GM18507 (cell line): Measurements from ENCODE around the gene GRM3.

Source experiments
- DNase-seq: peaks from one replicate; pipeline ENCODE4 v3.0.0; 2011; ENCODE audit warnings: low read depth; ENCODE audit not compliant: insufficient read length; ENCODE audit errors: extremely low spot score
- FAIRE-seq: peaks from 2 replicates; lab custom pipeline; 2011; peaks lifted over from hg19 to GRCh38; lab: Jason Lieb, UNC

The GRM3 gene

DNA sequence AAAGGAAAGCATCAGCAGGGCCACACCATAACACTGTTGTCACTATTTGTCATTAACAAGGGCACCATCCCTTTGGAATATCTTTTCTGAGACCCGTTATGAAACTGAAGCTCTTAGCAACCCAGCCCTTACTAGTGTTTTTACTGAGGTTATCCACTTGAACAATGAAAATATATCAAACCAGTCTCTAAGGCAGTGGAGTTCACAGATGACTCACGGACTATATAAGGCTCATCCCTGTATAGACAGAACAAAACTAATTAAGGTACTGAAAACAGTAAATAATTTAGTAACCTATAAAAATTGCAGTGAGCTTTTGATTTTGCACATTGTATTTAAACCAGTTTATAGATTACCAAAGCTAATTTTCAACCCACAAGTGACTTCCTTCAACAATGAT is 219.7 kb downstream of the GRM3 start:
- DNase-seq = no peak
- FAIRE-seq = no peak

DNA sequence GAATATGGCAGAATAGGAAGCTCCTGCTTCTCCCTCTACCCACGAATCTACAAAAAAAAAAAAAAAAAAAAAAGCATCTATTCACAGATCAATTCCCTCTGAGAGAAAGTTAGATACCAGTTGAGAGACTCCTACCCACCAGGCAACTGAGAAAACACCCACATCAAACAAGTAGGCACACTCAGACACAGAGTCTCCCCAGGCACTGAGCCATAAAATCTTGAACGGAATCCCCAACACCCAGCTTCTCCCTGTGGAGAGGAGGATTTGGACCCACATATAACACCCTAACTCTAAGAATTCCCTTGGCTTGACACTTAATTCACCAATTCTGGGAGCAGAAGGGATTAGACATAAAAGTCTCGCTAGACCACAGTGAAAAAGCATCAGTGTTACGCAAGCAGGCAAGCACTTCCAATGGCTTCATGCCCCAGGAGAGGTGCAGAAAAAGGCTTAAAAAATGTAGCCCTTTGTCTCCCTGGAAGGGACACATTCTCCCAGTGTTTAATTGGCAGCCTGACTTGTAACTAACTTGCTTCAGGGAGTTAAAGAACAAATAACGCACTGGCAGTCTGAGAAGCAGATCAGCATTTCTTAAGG is 223.6 kb downstream of the GRM3 start:
- DNase-seq (no peak), FAIRE-seq (no peak)

DNA sequence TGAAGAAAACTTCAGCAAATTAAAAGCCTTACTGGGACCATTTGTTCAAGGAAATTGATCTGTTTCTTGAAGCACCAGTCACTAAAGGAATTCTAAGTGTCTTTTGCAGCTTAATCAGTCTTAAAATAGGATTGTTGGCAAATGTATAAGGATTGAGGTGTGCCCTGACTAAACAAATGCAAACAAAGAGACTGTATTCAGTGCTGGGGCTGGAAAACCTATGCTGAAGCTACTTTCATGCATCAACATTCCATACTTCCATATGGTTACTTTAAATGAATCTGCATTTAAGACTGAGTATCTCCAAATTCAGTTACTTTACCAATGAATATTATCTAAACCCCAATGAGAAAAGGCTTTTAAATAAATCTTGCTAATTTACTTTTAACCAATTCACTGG is 232.4 kb downstream of the GRM3 start:
- FAIRE-seq (no peak), DNase-seq (no peak)

DNA sequence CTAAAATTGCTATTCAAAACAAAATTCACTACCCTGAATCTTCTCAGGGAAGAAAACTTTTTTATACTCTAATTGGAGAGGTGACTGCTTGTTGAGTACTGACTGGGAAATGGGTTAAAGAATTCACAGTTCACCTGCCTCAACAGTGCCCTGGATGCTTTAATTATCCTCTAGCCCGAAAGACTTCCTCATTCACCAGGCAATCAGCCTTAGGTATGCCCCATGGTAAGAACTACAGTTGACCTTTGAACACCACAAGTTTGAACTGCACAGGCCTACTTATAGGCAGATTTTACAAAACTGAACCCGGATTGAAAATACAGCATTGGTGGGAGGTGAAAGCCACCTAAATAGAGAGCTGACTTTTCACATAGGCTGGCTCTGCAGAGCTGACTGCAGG is 240.4 kb downstream of the GRM3 start:
- FAIRE-seq = no peak
- no peak for DNase-seq

DNA sequence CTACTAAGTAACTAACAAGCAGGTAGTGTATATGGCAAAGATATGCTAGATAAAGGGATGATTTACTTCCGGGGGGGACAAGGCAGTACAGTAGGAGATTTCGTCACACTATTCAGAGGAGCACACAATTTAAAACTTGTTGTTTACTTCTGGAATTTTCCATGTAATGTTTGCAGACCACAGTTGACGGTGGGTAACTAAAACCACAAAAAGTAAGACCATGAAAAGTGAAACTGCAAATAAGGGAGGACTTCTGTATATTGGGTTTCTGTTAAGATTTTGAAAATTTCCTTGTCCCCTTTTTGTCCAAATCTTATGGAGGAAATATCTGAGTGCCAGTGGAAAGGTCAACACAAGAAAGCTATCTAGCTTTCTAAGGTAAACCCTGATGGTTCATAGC is 245.8 kb downstream of the GRM3 start:
- FAIRE-seq = no peak
- DNase-seq = no peak

DNA sequence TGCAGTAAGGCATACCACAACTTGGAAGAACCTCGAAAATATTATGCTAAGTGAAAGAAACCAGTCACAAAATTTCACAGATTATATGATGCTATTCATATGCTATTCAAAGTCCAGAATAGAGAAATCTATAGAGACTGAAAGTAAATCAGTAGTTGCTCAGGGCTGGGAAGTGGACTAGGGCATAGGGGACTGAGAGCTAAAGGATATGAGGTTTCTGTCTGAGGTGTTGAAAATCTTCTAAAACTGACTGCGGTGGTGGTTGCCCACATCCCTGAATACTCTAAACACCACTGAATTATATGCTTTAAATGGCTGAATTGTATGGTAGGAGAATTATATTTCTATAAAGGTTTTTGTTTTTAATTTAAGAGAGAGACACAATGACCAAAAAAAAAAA is 254.5 kb downstream of the GRM3 start:
- FAIRE-seq (no peak), DNase-seq (no peak)

DNA sequence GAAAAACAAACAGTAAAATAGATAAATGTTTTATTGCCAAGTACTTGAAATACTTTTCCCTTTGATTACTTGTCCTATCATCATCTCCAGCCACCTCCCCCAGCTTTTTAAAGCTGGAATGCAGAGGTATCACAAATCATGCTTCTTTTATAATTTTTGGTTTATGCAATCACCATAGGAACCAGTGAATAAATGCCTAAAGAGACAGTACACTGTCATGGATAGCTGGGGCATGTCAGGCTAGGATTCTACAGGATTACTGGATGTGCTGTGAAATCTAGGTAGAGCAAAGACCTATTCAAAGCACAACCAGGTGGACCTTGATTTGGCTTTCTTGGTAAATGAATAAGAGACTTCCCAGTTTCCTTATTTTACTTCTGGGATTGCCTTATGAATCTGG is 257.2 kb downstream of the GRM3 start:
- DNase-seq (no peak), FAIRE-seq (no peak)

DNA sequence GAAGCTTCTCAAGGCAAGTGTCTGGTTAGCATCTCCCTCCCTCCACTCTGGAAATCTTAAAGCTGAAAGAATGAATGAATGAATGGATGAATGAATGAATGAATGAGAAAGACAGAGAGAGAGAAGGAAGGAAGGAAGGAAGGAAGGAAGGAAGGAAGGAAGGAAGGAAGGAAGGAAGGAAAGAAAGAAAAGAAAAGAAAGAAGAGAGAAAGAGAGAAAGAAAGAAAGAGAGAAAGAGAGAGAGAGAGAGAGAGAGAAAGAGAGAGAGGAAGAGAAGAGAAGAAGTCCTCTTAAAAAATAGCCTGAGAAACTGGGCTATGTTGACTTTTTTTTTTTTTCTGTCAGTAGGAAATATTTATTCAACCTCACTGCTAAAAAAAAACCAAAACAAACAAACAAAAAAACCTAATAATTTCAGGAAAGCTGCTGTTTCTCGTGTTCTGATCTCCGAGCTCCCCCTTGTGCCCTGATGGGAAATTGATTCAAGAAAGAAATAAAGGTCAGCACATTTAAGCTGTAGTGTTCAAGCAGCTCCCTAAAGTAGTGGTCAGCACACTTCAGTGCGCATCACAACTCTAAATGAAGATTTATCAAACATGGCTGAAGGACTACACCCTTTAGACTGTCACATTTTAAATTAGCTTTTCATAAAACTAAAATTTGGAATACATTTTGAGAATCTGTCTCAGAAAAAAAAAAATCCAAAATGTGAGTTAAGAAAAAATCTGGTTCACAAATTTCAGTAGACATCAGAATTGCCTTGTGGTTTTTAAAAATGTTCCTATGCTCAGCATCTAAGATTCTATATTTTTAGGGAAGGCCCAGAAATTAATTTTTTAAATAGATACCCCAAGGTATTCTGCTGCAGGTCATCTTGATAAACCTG is 261.5 kb downstream of the GRM3 start:
- FAIRE-seq (peak; percentile 73), DNase-seq (no peak)

DNA sequence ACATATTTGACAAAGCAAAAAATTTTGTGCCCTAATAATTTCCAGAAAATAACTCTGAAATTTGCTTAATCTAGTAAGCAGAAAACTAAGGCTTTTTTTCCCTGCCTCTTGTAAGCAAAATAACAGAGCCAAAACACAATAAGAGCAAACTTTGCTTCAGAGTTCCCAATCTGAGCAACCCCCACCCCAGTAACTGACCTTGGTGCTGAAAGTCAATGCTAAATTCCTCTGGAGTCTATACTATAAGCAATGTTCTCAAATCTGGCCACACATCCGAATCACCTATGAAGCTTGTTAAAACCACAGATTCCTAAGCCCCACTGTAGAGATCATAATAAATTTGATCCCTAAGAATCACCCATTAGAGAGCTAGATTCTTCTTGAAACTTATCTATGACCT is 265.2 kb downstream of the GRM3 start:
- FAIRE-seq (no peak), DNase-seq (no peak)

DNA sequence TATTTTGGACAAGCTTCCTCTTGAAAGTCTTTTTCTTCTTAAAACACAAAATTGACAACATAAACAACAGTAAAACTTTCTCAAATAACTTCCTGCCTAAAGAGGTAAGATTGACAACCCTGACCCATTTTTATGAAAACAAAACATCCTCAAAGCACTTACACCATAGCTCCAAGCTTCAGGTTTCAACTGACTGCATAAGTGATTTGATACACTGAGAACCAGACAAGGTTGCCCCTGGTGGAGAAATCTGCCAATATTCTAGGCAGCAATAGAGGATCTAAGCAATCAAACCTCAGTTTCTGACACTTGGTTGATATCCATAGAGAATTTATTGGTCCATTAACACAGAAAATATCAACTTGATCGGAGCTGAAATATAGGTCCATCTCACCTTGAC is 267.9 kb downstream of the GRM3 start:
- no peak for FAIRE-seq
- no peak for DNase-seq

DNA sequence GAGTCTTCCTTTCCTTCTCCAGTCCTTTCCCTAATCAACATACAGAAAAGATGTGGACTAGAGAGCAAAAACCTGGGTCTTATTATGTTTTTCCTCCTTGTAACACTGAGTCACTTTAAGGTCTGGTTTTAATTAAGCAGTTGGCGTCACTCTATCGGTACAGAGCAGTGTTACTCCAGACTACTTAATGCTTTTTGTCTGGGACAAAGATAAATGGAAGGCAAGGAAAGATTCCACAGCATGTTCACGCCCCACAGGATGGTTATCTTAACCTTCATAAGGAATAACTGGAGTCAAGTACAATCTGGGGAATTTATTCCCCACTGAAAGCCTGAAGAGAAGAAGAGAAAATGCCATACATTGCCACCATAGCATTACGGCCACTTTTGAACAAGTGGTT is 270.0 kb downstream of the GRM3 start:
- DNase-seq (no peak), FAIRE-seq (no peak)
